Measurements from ENCODE around the gene NISCH.

NISCH gene

DNA sequence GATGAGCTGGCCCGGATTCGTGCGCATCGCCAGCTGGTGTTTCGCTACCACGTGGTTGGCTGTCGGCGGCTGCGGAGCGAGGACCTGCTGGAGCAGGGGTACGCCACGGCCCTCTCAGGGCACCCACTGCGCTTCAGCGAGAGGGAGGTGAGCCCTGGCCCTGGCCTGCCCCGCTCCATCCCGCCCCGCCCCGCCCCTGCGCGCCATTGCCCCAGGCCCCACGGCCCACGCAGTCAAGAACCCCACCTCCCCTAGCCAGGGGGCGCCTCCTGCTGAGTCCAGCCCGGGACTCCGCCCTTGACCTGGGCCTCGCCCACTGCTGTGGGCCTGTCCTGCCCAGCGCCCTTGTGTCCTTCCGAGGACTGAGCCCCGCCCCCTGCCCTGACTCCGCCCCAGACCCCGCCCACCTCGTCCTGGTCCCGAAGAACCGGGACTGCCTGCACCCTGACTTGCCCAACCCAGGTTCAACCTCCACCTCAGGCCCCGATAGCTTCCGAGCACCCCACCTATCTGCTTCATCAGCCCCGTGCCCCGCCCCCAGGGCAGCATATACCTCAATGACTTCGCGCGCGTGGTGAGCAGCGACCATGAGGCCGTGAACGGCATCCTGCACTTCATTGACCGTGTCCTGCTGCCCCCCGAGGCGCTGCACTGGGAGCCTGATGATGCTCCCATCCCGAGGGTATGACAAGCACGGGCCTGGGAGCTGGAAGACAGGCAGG is 63.5 kb downstream of the NISCH start:
- no peak overlapping the region for H2BK120ac ChIP-seq (ENCODE audit: insufficient read depth, low read length, poor library complexity)
- no peaks in the 10 kb centered on the region for H3K79me1 ChIP-seq (ENCODE audit: low read length)
- H4K12ac ChIP-seq (ENCODE audit: low read depth, low read length) = no peak overlapping the region
- no peak overlapping the region for H3K27ac ChIP-seq (ENCODE audit: low read depth, low read length)
- H2BK12ac ChIP-seq (ENCODE audit: low read length) = no peak overlapping the region
- no peak overlapping the region for H2BK5ac ChIP-seq (ENCODE audit: low read depth, low read length, poor library complexity)
- no peak overlapping the region for H3K23ac ChIP-seq (ENCODE audit: low read length)
- peaks cover 15 to 18% of the 10 kb centered on the region in 2 experiments for H3K36me3 ChIP-seq (ENCODE audit: control insufficient read depth in 1 of 2, insufficient read depth in 2 of 2, low read length in 2 of 2)
- no peak overlapping the region for H4K8ac ChIP-seq (ENCODE audit: low read depth, low read length)
- peak; percentile 30 to 38 for DNase-seq
- H2AFZ ChIP-seq (ENCODE audit: insufficient read depth, low read length, poor library complexity) = no peak overlapping the region
- peak overlapping the region; percentile 15 for H3K4me3 ChIP-seq (ENCODE audit: low read depth, low read length)
- no peak overlapping the region for H3K4ac ChIP-seq (ENCODE audit: low read depth, low read length)
- H3K9me3 ChIP-seq (ENCODE audit: insufficient read depth, low read depth, low read length) = peaks cover 8% of the 10 kb centered on the region
- H3K14ac ChIP-seq (ENCODE audit: low read length) = no peak overlapping the region
- H3K79me2 ChIP-seq (ENCODE audit: control insufficient read depth, insufficient read depth, low read length, poor library complexity) = no peaks in the 10 kb centered on the region
- H3K4me2 ChIP-seq (ENCODE audit: low read length) = peak overlapping the region; percentile 33
- H2AK5ac ChIP-seq (ENCODE audit: low read length) = no peak overlapping the region
- H3K18ac ChIP-seq (ENCODE audit: low read length) = no peak overlapping the region
- peaks cover 0 to 6% of the 10 kb centered on the region in 2 experiments for H3K4me1 ChIP-seq (ENCODE audit: control insufficient read depth in 1 of 2, insufficient read depth in 2 of 2, low read length in 2 of 2)
- WGBS (ENCODE audit: extremely low coverage, insufficient coverage, insufficient read length) = no CpG with 5 or more reads among the region's 50 CpGs
- no peaks in the 10 kb centered on the region for H3K27me3 ChIP-seq (ENCODE audit: insufficient read depth, low read length)
- no peak overlapping the region for H3K9ac ChIP-seq (ENCODE audit: low read length)
- no peak overlapping the region for H4K91ac ChIP-seq (ENCODE audit: low read depth, low read length)

DNA sequence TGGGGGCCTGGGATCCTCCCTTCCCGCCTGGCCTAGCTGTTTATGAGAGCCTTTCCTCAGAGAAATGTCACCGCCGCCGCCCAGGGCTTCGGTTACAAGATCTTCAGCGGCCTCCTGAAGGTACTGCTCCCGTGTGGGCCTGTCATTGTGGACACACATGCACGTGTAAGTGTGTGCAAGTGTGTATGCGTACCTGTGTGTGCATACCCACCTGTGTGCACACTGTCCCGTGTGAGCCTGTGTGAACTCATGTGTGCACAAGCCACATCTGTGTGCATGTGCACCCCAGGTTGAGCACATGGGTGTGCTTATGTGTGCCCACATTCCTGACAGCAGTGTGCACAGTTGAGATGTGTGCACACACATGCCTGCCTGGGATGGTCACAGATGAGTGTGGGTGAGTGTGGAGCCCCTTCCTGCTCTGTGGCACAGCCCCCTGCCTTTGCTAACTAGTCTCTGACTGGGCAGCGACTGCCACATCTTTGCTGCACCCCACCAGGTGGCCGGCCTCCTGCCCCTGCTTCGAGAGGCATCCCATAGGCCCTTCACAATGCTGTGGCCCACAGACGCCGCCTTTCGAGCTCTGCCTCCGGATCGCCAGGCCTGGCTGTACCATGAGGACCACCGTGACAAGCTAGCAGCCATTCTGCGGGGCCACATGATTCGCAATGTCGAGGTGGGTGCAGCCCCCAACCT is 64.2 kb downstream of the NISCH start:
- peaks cover 0 to 6% of the 10 kb centered on the region in 2 experiments for H3K4me1 ChIP-seq (ENCODE audit: control insufficient read depth in 1 of 2, insufficient read depth in 2 of 2, low read length in 2 of 2)
- no peak overlapping the region for H3K9ac ChIP-seq (ENCODE audit: low read length)
- no peak overlapping the region for H4K91ac ChIP-seq (ENCODE audit: low read depth, low read length)
- no peak overlapping the region for H2BK5ac ChIP-seq (ENCODE audit: low read depth, low read length, poor library complexity)
- H4K8ac ChIP-seq (ENCODE audit: low read depth, low read length) = no peak overlapping the region
- no peak overlapping the region for H3K4ac ChIP-seq (ENCODE audit: low read depth, low read length)
- H3K36me3 ChIP-seq (ENCODE audit: control insufficient read depth in 1 of 2, insufficient read depth in 2 of 2, low read length in 2 of 2) = peaks cover 22 to 25% of the 10 kb centered on the region in 2 experiments
- no peak overlapping the region for H2AK5ac ChIP-seq (ENCODE audit: low read length)
- H3K4me3 ChIP-seq (ENCODE audit: low read depth, low read length) = peak overlapping the region; percentile 45
- no peak overlapping the region for H3K4me2 ChIP-seq (ENCODE audit: low read length)
- no peaks in the 10 kb centered on the region for H3K79me2 ChIP-seq (ENCODE audit: control insufficient read depth, insufficient read depth, low read length, poor library complexity)
- no peak overlapping the region for H3K18ac ChIP-seq (ENCODE audit: low read length)
- no peaks in the 10 kb centered on the region for H3K27me3 ChIP-seq (ENCODE audit: insufficient read depth, low read length)
- no peak overlapping the region for H3K27ac ChIP-seq (ENCODE audit: low read depth, low read length)
- no CpG with 5 or more reads among the region's 22 CpGs for WGBS (ENCODE audit: extremely low coverage, insufficient coverage, insufficient read length)
- H4K12ac ChIP-seq (ENCODE audit: low read depth, low read length) = no peak overlapping the region
- H3K79me1 ChIP-seq (ENCODE audit: low read length) = no peaks in the 10 kb centered on the region
- peaks cover 8% of the 10 kb centered on the region for H3K9me3 ChIP-seq (ENCODE audit: insufficient read depth, low read depth, low read length)
- H3K14ac ChIP-seq (ENCODE audit: low read length) = no peak overlapping the region
- H2BK12ac ChIP-seq (ENCODE audit: low read length) = no peak overlapping the region
- H3K23ac ChIP-seq (ENCODE audit: low read length) = no peak overlapping the region
- no peak overlapping the region for H2AFZ ChIP-seq (ENCODE audit: insufficient read depth, low read length, poor library complexity)
- H2BK120ac ChIP-seq (ENCODE audit: insufficient read depth, low read length, poor library complexity) = no peak overlapping the region
- no peak for DNase-seq

DNA sequence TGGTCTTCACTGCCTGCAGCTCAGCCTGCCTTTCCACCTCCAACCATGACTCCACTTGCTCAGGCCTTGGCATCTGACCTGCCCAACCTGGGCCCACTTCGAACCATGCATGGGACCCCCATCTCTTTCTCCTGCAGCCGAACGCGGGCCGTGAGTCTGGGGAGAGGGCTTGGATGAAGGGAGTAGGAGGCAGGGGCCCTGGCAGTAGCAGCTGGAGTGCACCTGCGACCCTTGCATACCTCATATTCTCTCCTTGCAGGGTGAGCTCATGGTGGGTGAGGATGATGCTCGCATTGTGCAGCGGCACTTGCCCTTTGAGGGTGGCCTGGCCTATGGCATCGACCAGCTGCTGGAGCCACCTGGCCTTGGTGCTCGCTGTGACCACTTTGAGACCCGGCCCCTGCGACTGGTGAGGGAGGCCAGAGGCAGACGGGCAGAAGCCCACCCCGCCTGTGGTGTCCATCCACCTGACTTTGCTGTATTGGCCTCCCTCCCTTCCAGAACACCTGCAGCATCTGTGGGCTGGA is 64.8 kb downstream of the NISCH start:
- no peak overlapping the region for H2BK12ac ChIP-seq (ENCODE audit: low read length)
- H2AFZ ChIP-seq (ENCODE audit: insufficient read depth, low read length, poor library complexity) = no peak overlapping the region
- no peak overlapping the region for H3K14ac ChIP-seq (ENCODE audit: low read length)
- H3K4me3 ChIP-seq (ENCODE audit: low read depth, low read length) = no peak overlapping the region
- no peak overlapping the region for H3K23ac ChIP-seq (ENCODE audit: low read length)
- no peak overlapping the region for H2AK5ac ChIP-seq (ENCODE audit: low read length)
- H3K4me2 ChIP-seq (ENCODE audit: low read length) = no peak overlapping the region
- no peak overlapping the region for H3K9ac ChIP-seq (ENCODE audit: low read length)
- H4K12ac ChIP-seq (ENCODE audit: low read depth, low read length) = no peak overlapping the region
- peaks cover 26 to 30% of the 10 kb centered on the region in 2 experiments for H3K36me3 ChIP-seq (ENCODE audit: control insufficient read depth in 1 of 2, insufficient read depth in 2 of 2, low read length in 2 of 2)
- H3K79me2 ChIP-seq (ENCODE audit: control insufficient read depth, insufficient read depth, low read length, poor library complexity) = no peaks in the 10 kb centered on the region
- no CpG with 5 or more reads among the region's 14 CpGs for WGBS (ENCODE audit: extremely low coverage, insufficient coverage, insufficient read length)
- DNase-seq = no peak
- no peaks in the 10 kb centered on the region for H3K27me3 ChIP-seq (ENCODE audit: insufficient read depth, low read length)
- no peak overlapping the region for H4K8ac ChIP-seq (ENCODE audit: low read depth, low read length)
- no peaks in the 10 kb centered on the region for H3K79me1 ChIP-seq (ENCODE audit: low read length)
- H2BK5ac ChIP-seq (ENCODE audit: low read depth, low read length, poor library complexity) = no peak overlapping the region
- H3K18ac ChIP-seq (ENCODE audit: low read length) = no peak overlapping the region
- no peak overlapping the region for H3K27ac ChIP-seq (ENCODE audit: low read depth, low read length)
- H4K91ac ChIP-seq (ENCODE audit: low read depth, low read length) = no peak overlapping the region
- H2BK120ac ChIP-seq (ENCODE audit: insufficient read depth, low read length, poor library complexity) = no peak overlapping the region
- peaks cover 8% of the 10 kb centered on the region for H3K9me3 ChIP-seq (ENCODE audit: insufficient read depth, low read depth, low read length)
- no peak overlapping the region for H3K4ac ChIP-seq (ENCODE audit: low read depth, low read length)
- H3K4me1 ChIP-seq (ENCODE audit: control insufficient read depth in 1 of 2, insufficient read depth in 2 of 2, low read length in 2 of 2) = peaks cover 1 to 11% of the 10 kb centered on the region in 2 experiments

DNA sequence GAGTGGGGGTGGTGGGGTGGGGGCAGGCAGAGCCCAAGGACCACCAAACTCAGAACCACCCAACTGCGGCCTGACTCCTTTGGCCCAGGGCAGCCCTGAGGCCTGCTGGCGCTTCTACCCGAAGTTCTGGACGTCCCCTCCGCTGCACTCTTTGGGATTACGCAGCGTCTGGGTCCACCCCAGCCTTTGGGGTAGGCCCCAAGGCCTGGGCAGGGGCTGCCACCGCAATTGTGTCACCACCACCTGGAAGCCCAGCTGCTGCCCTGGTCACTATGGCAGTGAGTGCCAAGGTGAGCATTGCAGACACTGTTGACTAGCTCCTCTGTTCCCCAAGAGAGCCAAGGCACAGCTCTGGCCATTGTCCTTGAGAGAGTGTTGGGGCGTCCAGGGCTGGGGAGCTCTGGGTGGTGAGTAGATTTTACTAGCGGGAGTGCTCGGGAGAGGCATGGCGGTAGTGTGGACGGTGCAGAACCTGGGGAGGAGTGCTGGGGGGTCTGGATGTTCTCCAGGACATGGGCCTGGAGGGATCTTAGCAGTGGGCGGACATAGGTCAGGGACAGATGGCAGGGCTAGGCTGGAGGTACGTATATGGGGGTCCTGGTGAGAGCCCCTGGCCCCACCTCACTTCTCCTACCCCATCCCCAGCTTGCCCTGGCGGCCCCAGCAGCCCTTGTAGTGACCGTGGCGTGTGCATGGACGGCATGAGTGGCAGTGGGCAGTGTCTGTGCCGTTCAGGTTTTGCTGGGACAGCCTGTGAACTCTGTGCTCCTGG is 65.5 kb downstream of the NISCH start:
- Histone ChIP-seq H3K4me2 (ENCODE audit: low read length) (no peak overlapping the region), H3K9me3 (ENCODE audit: insufficient read depth, low read depth, low read length) (peaks cover 8% of the 10 kb centered on the region), H4K8ac (ENCODE audit: low read depth, low read length) (no peak overlapping the region), H3K14ac (ENCODE audit: low read length) (no peak overlapping the region), H4K91ac (ENCODE audit: low read depth, low read length) (no peak overlapping the region), H2AK5ac (ENCODE audit: low read length) (no peak overlapping the region), H3K27me3 (ENCODE audit: insufficient read depth, low read length) (no peaks in the 10 kb centered on the region), H3K23ac (ENCODE audit: low read length) (no peak overlapping the region), H3K4me3 (ENCODE audit: low read depth, low read length) (peak overlapping the region; percentile 2), H2BK120ac (ENCODE audit: insufficient read depth, low read length, poor library complexity) (no peak overlapping the region), H3K18ac (ENCODE audit: low read length) (no peak overlapping the region), H3K9ac (ENCODE audit: low read length) (no peak overlapping the region), H2AFZ (ENCODE audit: insufficient read depth, low read length, poor library complexity) (no peak overlapping the region), H2BK12ac (ENCODE audit: low read length) (no peak overlapping the region), H3K36me3 (ENCODE audit: control insufficient read depth in 1 of 2, insufficient read depth in 2 of 2, low read length in 2 of 2) (peaks cover 33 to 37% of the 10 kb centered on the region in 2 experiments), H2BK5ac (ENCODE audit: low read depth, low read length, poor library complexity) (no peak overlapping the region), H4K12ac (ENCODE audit: low read depth, low read length) (no peak overlapping the region), H3K27ac (ENCODE audit: low read depth, low read length) (no peak overlapping the region), H3K79me1 (ENCODE audit: low read length) (peaks cover 6% of the 10 kb centered on the region), H3K79me2 (ENCODE audit: control insufficient read depth, insufficient read depth, low read length, poor library complexity) (peaks cover 2% of the 10 kb centered on the region), H3K4ac (ENCODE audit: low read depth, low read length) (no peak overlapping the region), H3K4me1 (ENCODE audit: control insufficient read depth in 1 of 2, insufficient read depth in 2 of 2, low read length in 2 of 2) (peaks cover 8 to 18% of the 10 kb centered on the region in 2 experiments)
- WGBS (ENCODE audit: extremely low coverage, insufficient coverage, insufficient read length) = no CpG with 5 or more reads among the region's 20 CpGs
- DNase-seq = no peak
